Natural killer cell (primary cell): ENCODE data around the gene NT5DC1. TPM values are rescaled to one million over a fixed set of nuclear protein-coding genes. Genes with fewer than 3 reads are reported as not detected.

Experiments used
- ATAC-seq, 3 donors: fragments of 150-1000 bp in 2 of 3; fragments of 200-7000 bp in 1 of 3; cut with Tn5 transposase; 1 replicate in 1 of 3; 2 replicates in 2 of 3; pipeline ENCODE4 v1.10.0; 2021; ENCODE audit warnings: mild to moderate bottlenecking in 2 of 3, moderate library complexity in 2 of 3
- DNase-seq, 2 donors: peaks; one replicate each; pipeline versions ENCODE4 v3.0.0 to v3.0.0-alpha.2; 2013 to 2021; ENCODE audit warnings: mixed read lengths in 1 of 2
- H3K27ac ChIP-seq: one replicate; pipeline ENCODE4 v1.5.1; 2013; ENCODE audit warnings: mild to moderate bottlenecking, low read length
- H3K27me3 ChIP-seq: one replicate; pipeline ENCODE4 v1.6.1; 2013; ENCODE audit warnings: low read length; ENCODE audit not compliant: control insufficient read depth, insufficient read depth
- H3K36me3 ChIP-seq: one replicate; pipeline ENCODE4 v1.6.1; 2013; ENCODE audit warnings: low read length; ENCODE audit not compliant: control insufficient read depth, insufficient read depth
- H3K4me1 ChIP-seq: one replicate; pipeline ENCODE4 v1.6.1; 2013; ENCODE audit warnings: low read length; ENCODE audit not compliant: control insufficient read depth, insufficient read depth
- H3K4me3 ChIP-seq: one replicate; pipeline ENCODE4 v1.5.1; 2013; ENCODE audit warnings: low read length
- H3K9me3 ChIP-seq: one replicate; pipeline ENCODE4 v1.6.1; 2013; ENCODE audit warnings: low read length; ENCODE audit not compliant: control insufficient read depth, insufficient read depth
- H3K27ac Mint-ChIP-seq, 2 donors: one replicate each; pipeline ENCODE4 v1.8.0; 2022; ENCODE audit warnings: mild to moderate bottlenecking in 2 of 2, mixed read lengths in 2 of 2, moderate library complexity in 1 of 2
- H3K27me3 Mint-ChIP-seq, 2 donors: one replicate each; pipeline ENCODE4 v1.8.0; 2022; ENCODE audit warnings: low read depth in 2 of 2, mixed read lengths in 2 of 2
- H3K36me3 Mint-ChIP-seq: one replicate; pipeline ENCODE4 v1.8.0; 2022; ENCODE audit warnings: mixed read lengths
- H3K4me1 Mint-ChIP-seq, 2 donors: one replicate each; pipeline ENCODE4 v1.8.0; 2022; ENCODE audit warnings: mixed read lengths in 2 of 2
- H3K4me3 Mint-ChIP-seq: one replicate; pipeline ENCODE4 v1.8.0; 2022; ENCODE audit warnings: mild to moderate bottlenecking, moderate library complexity, mixed read lengths
- H3K9me3 Mint-ChIP-seq, 2 donors: one replicate each; pipeline ENCODE4 v1.8.0; 2022; ENCODE audit warnings: mixed read lengths in 2 of 2
- WGBS: methylation state at CpG from one replicate; pipeline ENCODE4 v1.1.7; 2013; ENCODE audit warnings: missing lambda C conversion rate; ENCODE audit not compliant: insufficient coverage; 5-methylcytosine and 5-hydroxymethylcytosine counted together
- intact Hi-C: fragments of 100-400 bp; cut with micrococcal nuclease; formaldehyde crosslinking; loops from one replicate; pipeline ENCODE4 v1.14.2; 2022
- total RNA-seq, 4 donors: library from RNA; stranded (reverse); fragments of 120-200 nt in 1 of 4; gene quantifications; one replicate each; pipeline versions ENCODE4 v1.2.3 to v1.2.4, GENCODE V29; 2013 to 2022
- TF ChIP-seq, protein P1 (sequence below): fragments of 200-600 bp; IDR thresholded peaks from one replicate; pipeline ENCODE4 v1.8.0; 2022; ENCODE audit warnings: antibody characterized with exemption

Gene NT5DC1
- total RNA-seq, 3 donors from 2014 or later (not counting 1 experiment from before 2014, with no cell fraction given) = 19.1 to 29.4 (median 20.5) TPM

- H3K4me3 Mint-ChIP-seq = no peak overlapping the region
- H3K4me3 ChIP-seq = no peak overlapping the region
- H3K4me1 Mint-ChIP-seq = no peaks in the 10 kb centered on the region
- no peaks in the 10 kb centered on the region for H3K27me3 ChIP-seq
- H3K36me3 Mint-ChIP-seq = no peaks in the 10 kb centered on the region
- intact Hi-C loops = no loop called here
- TF ChIP-seq, protein P1, sequence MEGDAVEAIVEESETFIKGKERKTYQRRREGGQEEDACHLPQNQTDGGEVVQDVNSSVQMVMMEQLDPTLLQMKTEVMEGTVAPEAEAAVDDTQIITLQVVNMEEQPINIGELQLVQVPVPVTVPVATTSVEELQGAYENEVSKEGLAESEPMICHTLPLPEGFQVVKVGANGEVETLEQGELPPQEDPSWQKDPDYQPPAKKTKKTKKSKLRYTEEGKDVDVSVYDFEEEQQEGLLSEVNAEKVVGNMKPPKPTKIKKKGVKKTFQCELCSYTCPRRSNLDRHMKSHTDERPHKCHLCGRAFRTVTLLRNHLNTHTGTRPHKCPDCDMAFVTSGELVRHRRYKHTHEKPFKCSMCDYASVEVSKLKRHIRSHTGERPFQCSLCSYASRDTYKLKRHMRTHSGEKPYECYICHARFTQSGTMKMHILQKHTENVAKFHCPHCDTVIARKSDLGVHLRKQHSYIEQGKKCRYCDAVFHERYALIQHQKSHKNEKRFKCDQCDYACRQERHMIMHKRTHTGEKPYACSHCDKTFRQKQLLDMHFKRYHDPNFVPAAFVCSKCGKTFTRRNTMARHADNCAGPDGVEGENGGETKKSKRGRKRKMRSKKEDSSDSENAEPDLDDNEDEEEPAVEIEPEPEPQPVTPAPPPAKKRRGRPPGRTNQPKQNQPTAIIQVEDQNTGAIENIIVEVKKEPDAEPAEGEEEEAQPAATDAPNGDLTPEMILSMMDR = no peak
- H3K4me1 ChIP-seq = no peaks in the 10 kb centered on the region
- H3K9me3 ChIP-seq = no peaks in the 10 kb centered on the region
- no peaks in the 10 kb centered on the region for H3K36me3 ChIP-seq
- H3K9me3 Mint-ChIP-seq = no peaks in the 10 kb centered on the region
- no peak for DNase-seq
- no peak overlapping the region for H3K27ac Mint-ChIP-seq
- H3K27ac ChIP-seq = no peak overlapping the region
- peaks cover 5 to 23% of the 10 kb centered on the region in 2 donors for H3K27me3 Mint-ChIP-seq
- WGBS = 80% methylated on average over 1 of the region's 2 CpGs
- ATAC-seq = no peak
Observed at GRCh38 chr6:116074732-116075390, 25.8 kb upstream of the NT5DC1 start.

DNA sequence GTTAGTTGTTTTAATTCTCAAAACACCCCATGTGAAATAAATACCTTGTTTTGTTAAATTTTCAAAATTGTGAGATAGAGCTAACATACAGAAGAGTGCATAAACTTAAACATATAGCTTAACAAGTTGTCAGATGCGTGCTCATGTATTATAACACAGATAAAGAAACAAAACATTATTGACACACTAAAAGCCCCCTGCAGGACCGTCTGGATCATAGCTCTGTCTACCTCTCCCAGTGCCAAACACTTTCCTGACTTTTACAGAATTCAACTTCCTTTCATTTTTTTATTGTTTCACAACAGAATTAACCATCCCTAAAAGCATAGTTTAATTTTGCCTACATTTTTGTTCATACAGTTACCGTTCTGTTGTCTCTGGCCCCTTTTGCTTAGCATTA, 22.1 kb upstream of the NT5DC1 start:
- Mint-ChIP-seq H3K9me3 (no peaks in the 10 kb centered on the region), H3K4me3 (no peak overlapping the region), H3K27me3 (peaks cover 19 to 41% of the 10 kb centered on the region in 2 donors), H3K36me3 (no peaks in the 10 kb centered on the region), H3K4me1 (no peaks in the 10 kb centered on the region), H3K27ac (no peak overlapping the region)
- DNase-seq (no peak), ATAC-seq (no peak)
- Histone ChIP-seq H3K9me3 (no peaks in the 10 kb centered on the region), H3K4me3 (no peak overlapping the region), H3K27me3 (no peaks in the 10 kb centered on the region), H3K27ac (no peak overlapping the region), H3K36me3 (no peaks in the 10 kb centered on the region), H3K4me1 (no peaks in the 10 kb centered on the region)
- WGBS = 89% methylated on average over 3 of the region's 3 CpGs
- TF ChIP-seq, protein P1 = no peak
- intact Hi-C loops = no loop called here

DNA sequence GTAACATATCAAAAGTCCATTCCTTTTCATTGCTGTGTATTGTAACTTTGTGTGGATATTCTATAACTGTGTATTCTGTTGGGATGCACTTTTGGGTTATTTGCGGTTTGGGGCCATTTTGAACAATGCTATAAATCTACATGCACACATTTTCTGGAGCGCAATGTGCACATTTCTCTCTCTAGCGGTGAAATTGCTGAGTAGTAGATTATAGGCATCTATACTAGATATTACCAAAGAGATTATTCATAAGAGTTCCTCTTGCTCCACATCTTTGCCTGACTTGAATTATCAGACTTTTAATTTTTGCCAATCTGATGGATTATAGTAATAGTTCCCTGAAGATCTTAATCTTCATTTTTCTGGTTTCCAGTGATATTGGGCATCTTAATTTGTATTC, 21.7 kb upstream of the NT5DC1 start:
- Histone ChIP-seq H3K4me1 (no peaks in the 10 kb centered on the region), H3K9me3 (no peaks in the 10 kb centered on the region), H3K4me3 (no peak overlapping the region), H3K36me3 (no peaks in the 10 kb centered on the region), H3K27me3 (no peaks in the 10 kb centered on the region), H3K27ac (no peak overlapping the region)
- DNase-seq (no peak), ATAC-seq (no peak)
- no peaks in the 10 kb centered on the region for H3K9me3 Mint-ChIP-seq
- no peak overlapping the region for H3K27ac Mint-ChIP-seq
- H3K27me3 Mint-ChIP-seq = peaks cover 19 to 41% of the 10 kb centered on the region in 2 donors
- intact Hi-C loops = no loop called here
- no peak overlapping the region for H3K4me3 Mint-ChIP-seq
- WGBS = 100% methylated on average over 2 of the region's 3 CpGs
- H3K4me1 Mint-ChIP-seq = no peaks in the 10 kb centered on the region
- TF ChIP-seq, protein P1 = no peak
- no peaks in the 10 kb centered on the region for H3K36me3 Mint-ChIP-seq

GRCh38 chr6:116083052-116083451, 17.6 kb upstream of the NT5DC1 start:
- ATAC-seq = no peak
- Histone ChIP-seq H3K27me3 (no peaks in the 10 kb centered on the region), H3K9me3 (no peaks in the 10 kb centered on the region), H3K36me3 (no peaks in the 10 kb centered on the region), H3K27ac (no peak overlapping the region), H3K4me1 (peaks cover 3% of the 10 kb centered on the region), H3K4me3 (no peak overlapping the region)
- Mint-ChIP-seq H3K27me3 (peaks cover 19 to 32% of the 10 kb centered on the region in 2 donors), H3K4me1 (no peaks in the 10 kb centered on the region), H3K4me3 (no peak overlapping the region), H3K9me3 (no peaks in the 10 kb centered on the region), H3K36me3 (no peaks in the 10 kb centered on the region), H3K27ac (no peak overlapping the region)
- no peak for DNase-seq
- intact Hi-C loops = no loop called here
- TF ChIP-seq, protein P1 = no peak
- WGBS = 92% methylated on average over 5 of the region's 5 CpGs
